PFSK-1 (cell line): ENCODE data around the gene SPRR2A.

Source experiments
- SIN3A ChIP-seq: IDR thresholded peaks from 2 replicates; pipeline ENCODE4 v1.6.1; 2012; ENCODE audit warnings: mild to moderate bottlenecking, low read length, moderate library complexity, borderline replicate concordance; ENCODE audit not compliant: insufficient read depth
- TAF1 ChIP-seq: IDR thresholded peaks from 2 replicates; pipeline ENCODE4 v1.6.1; 2012; ENCODE audit warnings: low read length, control low read depth, borderline replicate concordance; ENCODE audit not compliant: insufficient read depth

- TF ChIP-seq TAF1 = no peak
- TF ChIP-seq SIN3A = no peak
Observed at GRCh38 chr1:153081736-153082135, 24.4 kb upstream of the SPRR2A start.
